Gastroesophageal sphincter (tissue), 4 donors: ENCODE data around the gene SDF4. TPM values are rescaled to one million over a fixed set of nuclear protein-coding genes. Genes with fewer than 3 reads are reported as not detected.

Experiments
- ATAC-seq: fragments of 150-250 bp; one replicate; pipeline ENCODE4 v1.9.1; 2016; ENCODE audit warnings: mild to moderate bottlenecking, moderate library complexity
- H3K27ac ChIP-seq, 4 donors: fragments of 200-600 bp; sonication (generic) in 3 of 4; 1 replicate in 3 of 4; 2 replicates in 1 of 4; pipeline ENCODE4 v1.5.1; 2016 to 2019
- H3K27me3 ChIP-seq: fragments of 200-600 bp; sonication (generic); one replicate; pipeline ENCODE4 v1.5.1; 2019
- H3K36me3 ChIP-seq, 2 donors: fragments of 200-600 bp; sonication (generic); one replicate each; pipeline ENCODE4 v1.5.1; 2019; ENCODE audit warnings: control low read depth in 1 of 2
- H3K4me1 ChIP-seq, 3 donors: fragments of 200-600 bp; sonication (generic); 1 replicate in 2 of 3; 2 replicates in 1 of 3; pipeline ENCODE4 v1.5.1; 2016 to 2019; ENCODE audit warnings: control low read depth in 2 of 3
- H3K4me3 ChIP-seq, 2 donors: fragments of 200-600 bp; sonication (generic); one replicate each; pipeline ENCODE4 v1.5.1; 2019; ENCODE audit warnings: mild to moderate bottlenecking in 1 of 2, moderate library complexity in 1 of 2
- H3K9me3 ChIP-seq, 3 donors: fragments of 200-600 bp; sonication (generic); one replicate each; pipeline ENCODE4 v1.5.1; 2017 to 2019; ENCODE audit warnings: control low read depth in 2 of 3
- EP300 ChIP-seq: sonication (generic); formaldehyde crosslinking; IDR thresholded peaks from one replicate; pipeline ENCODE4 v1.6.1; 2017; ENCODE audit warnings: antibody characterized with exemption, mild to moderate bottlenecking
- POLR2A ChIP-seq, 2 donors: fragments of 450-650 bp; IDR thresholded peaks; one replicate each; pipeline ENCODE4 v1.6.1; 2017; ENCODE audit warnings: antibody characterized with exemption in 2 of 2, mild to moderate bottlenecking in 2 of 2, moderate library complexity in 1 of 2
- POLR2AphosphoS5 ChIP-seq: sonication (generic); formaldehyde crosslinking; IDR thresholded peaks from one replicate; pipeline ENCODE4 v1.6.1; 2017; ENCODE audit warnings: antibody characterized with exemption
- WGBS, 2 donors: methylation state at CpG; one replicate each; pipeline ENCODE4 v1.1.5; 2018; ENCODE audit warnings: low coverage in 1 of 2; 5-methylcytosine and 5-hydroxymethylcytosine counted together
- total RNA-seq, 4 donors: library from RNA; depleted of rRNA; stranded (reverse); fragments of >200 nt; gene quantifications; one replicate each; pipeline ENCODE4 v1.1.0, GENCODE V29; 2016
- TF ChIP-seq, protein P1 (sequence below), 4 experiments: fragments of 200-600 bp in 2 of 4; fragments of 450-650 bp in 2 of 4; sonication (generic) in 1 of 4; IDR thresholded peaks; one replicate each; pipeline ENCODE4 v1.5.1; 2017 to 2019; ENCODE audit warnings: antibody characterized with exemption in 4 of 4, mild to moderate bottlenecking in 2 of 4, moderate library complexity in 2 of 4

SDF4 gene
- total RNA-seq, 4 donors from 2014 or later, result 84.2 to 115 (median 93.9) TPM

DNA sequence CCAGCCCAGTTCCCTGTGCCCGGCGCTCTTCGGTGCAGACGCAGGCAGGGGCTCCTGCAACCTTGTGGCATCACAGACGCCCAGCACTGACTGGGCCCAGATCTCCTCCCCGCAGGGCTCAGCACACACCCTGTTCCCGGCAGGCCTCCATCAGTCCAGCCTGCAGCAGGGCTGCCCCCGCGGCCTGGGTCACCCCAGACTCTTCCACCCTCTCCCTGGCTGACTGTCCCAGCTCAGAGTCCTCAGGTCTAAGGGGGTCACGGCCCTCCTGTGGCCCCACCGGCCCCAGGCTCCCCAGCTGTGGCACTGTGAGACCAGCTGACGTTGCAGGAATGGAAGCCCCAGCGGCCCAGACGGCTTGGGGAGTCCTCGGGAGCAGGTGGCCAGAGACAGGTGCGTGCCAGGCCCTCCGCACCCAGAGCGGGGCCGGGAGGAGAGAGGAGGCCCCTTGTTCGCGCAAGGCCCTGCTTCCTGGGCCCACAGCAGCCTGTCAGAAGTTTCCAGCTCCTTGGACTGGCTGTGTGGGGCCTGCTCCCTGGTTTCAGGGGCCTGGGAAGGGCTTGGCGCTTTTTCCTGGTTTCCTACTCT is 4.5 kb upstream of the SDF4 start:
- Histone ChIP-seq H3K36me3 (peaks cover 0 to 20% of the 10 kb centered on the region in 2 donors), H3K4me1 (peaks cover 0 to 35% (median 15%) of the 10 kb centered on the region in 3 donors), H3K9me3 (peaks cover 0 to 4% (median 0%) of the 10 kb centered on the region in 3 donors), H3K27ac (no peak overlapping the region), H3K4me3 (no peak overlapping the region), H3K27me3 (peaks cover 42% of the 10 kb centered on the region)
- TF ChIP-seq POLR2AphosphoS5, result no peak
- TF ChIP-seq, protein P1, sequence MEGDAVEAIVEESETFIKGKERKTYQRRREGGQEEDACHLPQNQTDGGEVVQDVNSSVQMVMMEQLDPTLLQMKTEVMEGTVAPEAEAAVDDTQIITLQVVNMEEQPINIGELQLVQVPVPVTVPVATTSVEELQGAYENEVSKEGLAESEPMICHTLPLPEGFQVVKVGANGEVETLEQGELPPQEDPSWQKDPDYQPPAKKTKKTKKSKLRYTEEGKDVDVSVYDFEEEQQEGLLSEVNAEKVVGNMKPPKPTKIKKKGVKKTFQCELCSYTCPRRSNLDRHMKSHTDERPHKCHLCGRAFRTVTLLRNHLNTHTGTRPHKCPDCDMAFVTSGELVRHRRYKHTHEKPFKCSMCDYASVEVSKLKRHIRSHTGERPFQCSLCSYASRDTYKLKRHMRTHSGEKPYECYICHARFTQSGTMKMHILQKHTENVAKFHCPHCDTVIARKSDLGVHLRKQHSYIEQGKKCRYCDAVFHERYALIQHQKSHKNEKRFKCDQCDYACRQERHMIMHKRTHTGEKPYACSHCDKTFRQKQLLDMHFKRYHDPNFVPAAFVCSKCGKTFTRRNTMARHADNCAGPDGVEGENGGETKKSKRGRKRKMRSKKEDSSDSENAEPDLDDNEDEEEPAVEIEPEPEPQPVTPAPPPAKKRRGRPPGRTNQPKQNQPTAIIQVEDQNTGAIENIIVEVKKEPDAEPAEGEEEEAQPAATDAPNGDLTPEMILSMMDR (IDR thresholded peaks at IDR 0.05), result no peak
- no peak for TF ChIP-seq EP300
- no peak for TF ChIP-seq POLR2A (IDR thresholded peaks at IDR 0.05)
- no peak for ATAC-seq
- 76% methylated on average over 9 of the region's 22 CpGs; no CpG with 5 or more reads in 1 of the 2 donors for WGBS, 2 donors

DNA sequence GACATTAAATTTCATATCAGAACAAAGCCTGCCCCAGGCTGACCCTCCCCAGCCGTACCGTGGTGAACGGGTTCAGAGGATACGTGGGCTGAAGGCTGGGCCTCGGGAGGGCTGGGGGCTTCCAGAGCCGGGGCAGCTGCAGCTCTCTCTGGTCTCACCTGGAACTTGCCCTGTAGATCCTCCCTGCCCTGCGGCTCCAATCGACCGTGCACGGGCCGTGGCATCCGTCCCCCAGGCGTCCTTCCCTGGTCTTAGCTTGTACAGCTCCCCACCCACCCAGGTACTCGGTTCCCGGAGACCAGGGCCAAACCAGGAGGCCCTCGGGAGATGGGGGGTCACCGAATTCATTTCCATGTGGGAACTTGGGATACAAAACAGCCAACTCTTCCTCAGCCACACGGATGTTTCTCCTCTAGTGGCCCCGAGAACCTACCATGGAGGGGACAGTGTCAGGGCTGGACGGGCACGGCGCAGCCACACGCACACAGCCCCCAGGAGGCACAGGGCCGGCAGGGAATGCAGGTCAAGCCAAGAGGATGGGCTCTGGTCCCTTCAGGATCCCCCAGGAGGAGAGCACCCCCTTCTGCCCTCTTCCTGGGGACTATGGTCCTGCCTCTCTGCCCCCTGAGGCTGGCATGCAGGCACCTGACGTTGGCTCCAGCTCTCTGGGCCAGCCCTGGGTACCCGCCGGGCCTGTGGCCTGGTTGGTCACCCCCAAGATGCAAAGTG is 3.4 kb upstream of the SDF4 start:
- peaks cover 0 to 44% (median 22%) of the 10 kb centered on the region in 3 donors for H3K4me1 ChIP-seq
- TF ChIP-seq, protein P1 (IDR thresholded peaks at IDR 0.05), result no peak
- TF ChIP-seq POLR2A (IDR thresholded peaks at IDR 0.05), result no peak
- no peak for TF ChIP-seq POLR2AphosphoS5
- no peak overlapping the region for H3K27ac ChIP-seq
- WGBS, 2 donors, result 80 to 100% methylated on average over 1 to 3 of the region's 27 CpGs
- no peak for ATAC-seq
- H3K4me3 ChIP-seq, result no peak overlapping the region
- peaks cover 31% of the 10 kb centered on the region for H3K27me3 ChIP-seq
- H3K36me3 ChIP-seq, result peaks cover 0 to 20% of the 10 kb centered on the region in 2 donors
- H3K9me3 ChIP-seq, result peaks cover 0 to 4% (median 0%) of the 10 kb centered on the region in 3 donors

- H3K9me3 ChIP-seq, result peaks cover 0 to 4% (median 0%) of the 10 kb centered on the region in 3 donors
- peaks cover 0 to 53% (median 30%) of the 10 kb centered on the region in 3 donors for H3K4me1 ChIP-seq
- TF ChIP-seq POLR2AphosphoS5 (no peak), POLR2A (IDR thresholded peaks at IDR 0.05) (no peak), EP300 (no peak)
- TF ChIP-seq, protein P1 (IDR thresholded peaks at IDR 0.05), result no peak
- H3K27ac ChIP-seq, result no peak overlapping the region
- H3K4me3 ChIP-seq, result no peak overlapping the region
- ATAC-seq, result no peak
- WGBS, 2 donors, result 80 to 97% methylated on average over 3 to 6 of the region's 28 CpGs
- H3K27me3 ChIP-seq, result peaks cover 22% of the 10 kb centered on the region
- peaks cover 0 to 25% of the 10 kb centered on the region in 2 donors for H3K36me3 ChIP-seq
These were observed 2.5 kb upstream of the SDF4 start for GRCh38 chr1:1234180-1234808.

DNA sequence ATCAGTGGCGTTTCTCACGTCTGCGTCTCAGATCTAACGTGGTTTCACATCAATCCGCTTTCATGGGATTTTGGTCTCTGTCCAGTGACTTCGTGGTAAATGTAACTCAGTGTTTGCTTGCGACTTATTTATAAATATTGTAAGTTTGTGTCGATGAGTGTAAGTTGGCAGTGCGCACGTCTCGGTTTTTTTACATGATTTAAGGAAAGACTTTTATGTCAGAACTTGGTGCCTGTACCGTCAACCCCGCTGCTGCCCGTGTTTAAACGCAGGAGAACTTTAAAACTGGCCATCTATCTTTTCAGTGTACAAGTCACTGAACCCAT is 1.7 kb upstream of the SDF4 start:
- 96% methylated on average over 15 of the region's 15 CpGs; no CpG with 5 or more reads in 1 of the 2 donors for WGBS, 2 donors
- ATAC-seq, result no peak
- peaks cover 0 to 61% (median 30%) of the 10 kb centered on the region in 3 donors for H3K4me1 ChIP-seq

More for the DNA sequence above, 1.7 kb upstream of the SDF4 start:
- Histone ChIP-seq H3K4me3 (no peak overlapping the region), H3K9me3 (peaks cover 0 to 4% (median 0%) of the 10 kb centered on the region in 3 donors), H3K27ac (no peak overlapping the region), H3K27me3 (peaks cover 14% of the 10 kb centered on the region), H3K36me3 (peaks cover 0 to 32% of the 10 kb centered on the region in 2 donors)
- TF ChIP-seq, protein P1 (IDR thresholded peaks at IDR 0.05), result no peak
- TF ChIP-seq EP300, result no peak
- no peak for TF ChIP-seq POLR2A (IDR thresholded peaks at IDR 0.05)
- no peak for TF ChIP-seq POLR2AphosphoS5
